Measurements from ENCODE around the gene PACSIN1. TPM values are rescaled to one million over a fixed set of nuclear protein-coding genes. Genes with fewer than 3 reads are reported as not detected.

PACSIN1 gene
- total RNA-seq, 1 experiment from 2014 or later: 5.0 TPM

- Histone ChIP-seq H3K9ac (ENCODE audit: low read length) (no peak overlapping the region), H4K20me1 (ENCODE audit: insufficient read depth) (no peaks in the 10 kb centered on the region), H3K4me1 (ENCODE audit: control insufficient read depth in 1 of 2, insufficient read depth in 2 of 2, low read length in 2 of 2) (peaks cover 6 to 22% of the 10 kb centered on the region in 2 experiments), H3K4me3 (replicated peaks in 1 of 2; ENCODE audit: low read depth in 1 of 2, low read length in 2 of 2) (no peak overlapping the region), H3K4me2 (ENCODE audit: low read length) (no peak overlapping the region), H3K79me2 (ENCODE audit: insufficient read depth, low read length) (no peaks in the 10 kb centered on the region), H3K36me3 (ENCODE audit: control insufficient read depth in 1 of 2, insufficient read depth in 2 of 2, low read length in 2 of 2) (no peaks in the 10 kb centered on the region), H3K27ac (ENCODE audit: low read depth, low read length) (no peak overlapping the region), H3K9me3 (ENCODE audit: control insufficient read depth in 1 of 2, insufficient read depth in 1 of 2, low read depth in 1 of 2, low read length in 2 of 2) (no peaks in the 10 kb centered on the region), H2AFZ (ENCODE audit: low read depth, low read length, poor library complexity, severe bottlenecking) (no peak overlapping the region), H3K9me2 (ENCODE audit: insufficient read depth) (no peaks in the 10 kb centered on the region), H3K27me3 (ENCODE audit: insufficient read depth, low read length) (no peaks in the 10 kb centered on the region)
- CTCF ChIA-PET: no interaction called here
- POLR2A ChIA-PET: no interaction called here
- ATAC-seq (no peak), DNase-seq (ENCODE audit: low read depth, low spot score) (no peak)
- no TSS peak for BruUV-seq (replicated peaks)
- TF ChIP-seq SRF (IDR thresholded peaks at IDR 0.05; ENCODE audit: low read depth) (no peak), EGR1 (IDR thresholded peaks at IDR 0.05; ENCODE audit: low read depth) (no peak), ZBTB33 (IDR thresholded peaks at IDR 0.05; ENCODE audit: extremely low read depth, insufficient replicate concordance, low read length) (no peak), ZFX (IDR thresholded peaks at IDR 0.05) (no peak), CBX3 (IDR thresholded peaks at IDR 0.05; ENCODE audit: low read depth) (no peak), TCF7L2 (IDR thresholded peaks at IDR 0.05; ENCODE audit: borderline replicate concordance, extremely low read depth, insufficient read depth, insufficient read length) (no peak), EZH2 (IDR thresholded peaks at IDR 0.05) (no peak), FOSL1 (IDR thresholded peaks at IDR 0.05; ENCODE audit: low read depth) (no peak), RAD21 (IDR thresholded peaks at IDR 0.05; ENCODE audit: low read depth) (no peak)
- TF ChIP-seq, protein P1, sequence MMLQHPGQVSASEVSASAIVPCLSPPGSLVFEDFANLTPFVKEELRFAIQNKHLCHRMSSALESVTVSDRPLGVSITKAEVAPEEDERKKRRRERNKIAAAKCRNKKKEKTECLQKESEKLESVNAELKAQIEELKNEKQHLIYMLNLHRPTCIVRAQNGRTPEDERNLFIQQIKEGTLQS (IDR thresholded peaks at IDR 0.05): no peak
- intact Hi-C loops (cut with micrococcal nuclease): no loop called here
- RAD21 ChIA-PET (ENCODE audit: low non-redundant PET in 1 of 2, low total read pairs in 2 of 2, uncharacterized antibody in 2 of 2, unreplicated experiment in 2 of 2): no interaction called here
These were observed 23.4 kb downstream of the PACSIN1 start for GRCh38 chr6:34489207-34489805.
